ENCODE measurements around the gene YTHDC1. TPM values are rescaled to one million over a fixed set of nuclear protein-coding genes. Genes with fewer than 3 reads are reported as not detected.

The YTHDC1 gene
- total and polyA plus RNA-seq, 2 of the 8 experiments (the other 6 are each of a cell fraction or from before 2014, with no cell fraction given): 25.7 to 89.5 TPM

GRCh38 chr4:68352791-68353190 is 2.9 kb upstream of the YTHDC1 start (continued):
- TF ChIP-seq ATF3 (IDR thresholded peaks at IDR 0.05; ENCODE audit: insufficient read depth, low read depth, low read length) (no peak), RAD21 (IDR thresholded peaks at IDR 0.05 in 1 of 2, conservative IDR thresholded peaks at IDR 0.05 in 1 of 2; ENCODE audit: low read depth in 2 of 2, low read length in 2 of 2) (no peak), SP1 (IDR thresholded peaks at IDR 0.05; ENCODE audit: low read depth, low read length) (no peak), TAF7 (optimal IDR thresholded peaks at IDR 0.05; ENCODE audit: borderline replicate concordance, low read depth, low read length) (no peak), MAX (IDR thresholded peaks at IDR 0.05) (no peak), SAP30 (IDR thresholded peaks at IDR 0.05; ENCODE audit: insufficient read depth, insufficient replicate concordance, low read length) (no peak), USF2 (IDR thresholded peaks at IDR 0.05; ENCODE audit: low read length) (no peak), POU5F1 (IDR thresholded peaks at IDR 0.05; ENCODE audit: low read depth, low read length) (no peak), TAF1 (IDR thresholded peaks at IDR 0.05; ENCODE audit: low read depth, low read length) (no peak)

Data from H1 (cell line).